DOHH2 (cell line): ENCODE results near the gene ARPC2.

Experiments used
- H3F3A ChIP-seq: fragments of 200-600 bp; sonication (generic), shearing (Covaris generic); 2 replicates; pipeline ENCODE4 v1.6.0; 2016; ENCODE audit warnings: antibody characterized with exemption, mild to moderate bottlenecking; ENCODE audit not compliant: control insufficient read depth, insufficient read depth
- H3K27ac ChIP-seq: fragments of 200-600 bp; sonication (generic); 2 replicates; pipeline ENCODE4 v1.5.1; 2014; ENCODE audit warnings: low read depth, mild to moderate bottlenecking, low read length, moderate library complexity
- H3K27me3 ChIP-seq: fragments of 200-600 bp; sonication (generic); 2 replicates; pipeline ENCODE4 v1.6.1; 2014; ENCODE audit warnings: mild to moderate bottlenecking, low read length, mixed read lengths; ENCODE audit not compliant: control insufficient read depth
- H3K36me3 ChIP-seq: fragments of 200-600 bp; sonication (generic); 2 replicates; pipeline ENCODE4 v1.6.1; 2014; ENCODE audit warnings: mild to moderate bottlenecking, low read length, moderate library complexity, mixed read lengths; ENCODE audit not compliant: control insufficient read depth
- H3K4me1 ChIP-seq: fragments of 200-600 bp; sonication (generic); 2 replicates; pipeline ENCODE4 v1.6.1; 2014; ENCODE audit warnings: mild to moderate bottlenecking, low read length, mixed read lengths; ENCODE audit not compliant: control insufficient read depth
- H3K4me2 ChIP-seq: fragments of 200-600 bp; sonication (generic); 2 replicates; pipeline ENCODE4 v1.6.0; 2014; ENCODE audit warnings: mild to moderate bottlenecking, low read length, moderate library complexity
- H3K4me3 ChIP-seq: fragments of 200-600 bp; sonication (generic); 2 replicates; pipeline ENCODE4 v1.5.1; 2014; ENCODE audit warnings: mild to moderate bottlenecking, low read length, mixed read lengths
- H3K79me2 ChIP-seq: fragments of 200-600 bp; sonication (generic); 2 replicates; pipeline ENCODE4 v1.6.1; 2014; ENCODE audit warnings: mild to moderate bottlenecking, low read length, mixed read lengths; ENCODE audit not compliant: control insufficient read depth
- H3K9me2 ChIP-seq: fragments of 200-600 bp; sonication (generic); replicated peaks from 2 replicates; pipeline ENCODE4 v1.6.1; 2014; ENCODE audit warnings: mild to moderate bottlenecking, low read length, mixed read lengths; ENCODE audit not compliant: control insufficient read depth
- H3K9me3 ChIP-seq: fragments of 200-600 bp; sonication (generic); 2 replicates; pipeline ENCODE4 v1.6.1; 2014; ENCODE audit warnings: antibody characterized with exemption, low read length, mixed read lengths; ENCODE audit not compliant: control insufficient read depth, insufficient read depth
- H4K20me1 ChIP-seq: fragments of 200-600 bp; sonication (generic); 2 replicates; pipeline ENCODE4 v1.6.0; 2014; ENCODE audit warnings: low read depth, mild to moderate bottlenecking, antibody characterized with exemption, low read length, moderate library complexity; ENCODE audit not compliant: control insufficient read depth, insufficient read depth
- EZH2phosphoT487 ChIP-seq: fragments of 200-600 bp; sonication (generic); IDR thresholded peaks from 2 replicates; pipeline ENCODE4 v1.6.1; 2017; ENCODE audit warnings: borderline replicate concordance, mild to moderate bottlenecking, antibody characterized with exemption, low read length, moderate library complexity, mixed read lengths
- TF ChIP-seq, protein P1 (sequence below): fragments of 200-600 bp; sonication (generic); IDR thresholded peaks from one replicate; pipeline ENCODE4 v1.5.1; 2014; ENCODE audit warnings: antibody characterized with exemption, mild to moderate bottlenecking, low read depth, low read length; ENCODE audit not compliant: poor library complexity, severe bottlenecking

The ARPC2 gene

GRCh38 chr2:218224186-218224585, 7.2 kb downstream of the ARPC2 start:
- peaks cover 95% of the 10 kb centered on the region for H3K4me1 ChIP-seq
- no peak overlapping the region for H3K27ac ChIP-seq
- TF ChIP-seq, protein P1, sequence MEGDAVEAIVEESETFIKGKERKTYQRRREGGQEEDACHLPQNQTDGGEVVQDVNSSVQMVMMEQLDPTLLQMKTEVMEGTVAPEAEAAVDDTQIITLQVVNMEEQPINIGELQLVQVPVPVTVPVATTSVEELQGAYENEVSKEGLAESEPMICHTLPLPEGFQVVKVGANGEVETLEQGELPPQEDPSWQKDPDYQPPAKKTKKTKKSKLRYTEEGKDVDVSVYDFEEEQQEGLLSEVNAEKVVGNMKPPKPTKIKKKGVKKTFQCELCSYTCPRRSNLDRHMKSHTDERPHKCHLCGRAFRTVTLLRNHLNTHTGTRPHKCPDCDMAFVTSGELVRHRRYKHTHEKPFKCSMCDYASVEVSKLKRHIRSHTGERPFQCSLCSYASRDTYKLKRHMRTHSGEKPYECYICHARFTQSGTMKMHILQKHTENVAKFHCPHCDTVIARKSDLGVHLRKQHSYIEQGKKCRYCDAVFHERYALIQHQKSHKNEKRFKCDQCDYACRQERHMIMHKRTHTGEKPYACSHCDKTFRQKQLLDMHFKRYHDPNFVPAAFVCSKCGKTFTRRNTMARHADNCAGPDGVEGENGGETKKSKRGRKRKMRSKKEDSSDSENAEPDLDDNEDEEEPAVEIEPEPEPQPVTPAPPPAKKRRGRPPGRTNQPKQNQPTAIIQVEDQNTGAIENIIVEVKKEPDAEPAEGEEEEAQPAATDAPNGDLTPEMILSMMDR = no peak
- TF ChIP-seq EZH2phosphoT487 = no peak
- no peak overlapping the region for H3K4me3 ChIP-seq
- H3K9me3 ChIP-seq = no peaks in the 10 kb centered on the region
- peaks cover 9% of the 10 kb centered on the region for H3F3A ChIP-seq
- peaks cover 95% of the 10 kb centered on the region for H3K79me2 ChIP-seq
- H3K27me3 ChIP-seq = no peaks in the 10 kb centered on the region
- H3K4me2 ChIP-seq = peak overlapping the region; percentile 4; the same call in 1 of the 2 replicates
- H3K36me3 ChIP-seq = peaks cover 98% of the 10 kb centered on the region
- H3K9me2 ChIP-seq = no peaks in the 10 kb centered on the region
- peaks cover 58% of the 10 kb centered on the region for H4K20me1 ChIP-seq

GRCh38 chr2:218226903-218227302, 9.9 kb downstream of the ARPC2 start:
- Histone ChIP-seq H3K9me3 (no peaks in the 10 kb centered on the region), H3K9me2 (no peaks in the 10 kb centered on the region), H3K27ac (no peak overlapping the region), H3F3A (peaks cover 12% of the 10 kb centered on the region), H3K4me2 (peak overlapping the region; percentile 5; the same call in 1 of the 2 replicates), H3K4me1 (peaks cover 83% of the 10 kb centered on the region), H3K36me3 (peaks cover 97% of the 10 kb centered on the region), H3K4me3 (no peak overlapping the region), H3K79me2 (peaks cover 92% of the 10 kb centered on the region), H3K27me3 (no peaks in the 10 kb centered on the region), H4K20me1 (peaks cover 38% of the 10 kb centered on the region)
- TF ChIP-seq, protein P1 = no peak
- TF ChIP-seq EZH2phosphoT487 = no peak

DNA sequence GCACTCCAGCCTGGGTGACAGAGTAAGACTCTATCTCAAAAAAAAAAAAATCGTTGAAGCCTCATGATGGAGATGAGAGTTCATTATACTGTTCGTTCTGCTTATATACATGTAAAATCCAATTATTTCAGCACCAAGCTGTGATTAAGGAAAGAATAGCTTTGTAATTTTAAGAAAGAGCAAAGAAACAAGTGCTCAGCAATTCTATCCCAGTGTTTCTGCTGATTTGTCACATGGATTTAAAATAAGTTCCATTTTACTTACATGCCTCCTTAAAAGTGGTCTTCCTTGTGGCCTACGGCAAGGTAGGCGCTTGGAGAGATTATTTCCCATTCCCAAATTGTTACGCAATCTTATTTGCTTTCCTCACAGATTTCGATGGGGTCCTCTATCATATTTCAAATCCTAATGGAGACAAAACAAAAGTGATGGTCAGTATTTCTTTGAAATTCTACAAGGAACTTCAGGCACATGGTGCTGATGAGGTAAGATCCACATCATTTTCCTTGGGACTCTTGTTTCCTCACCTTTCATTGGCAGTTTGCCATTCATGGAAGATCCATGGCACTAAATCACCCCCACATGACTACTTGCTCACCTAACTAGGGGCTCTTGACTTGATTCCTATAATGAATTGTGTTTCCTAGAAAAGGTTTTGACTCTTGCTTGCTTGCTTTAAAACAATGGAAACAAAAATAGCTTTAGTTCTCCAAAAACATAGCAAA, 11.5 kb downstream of the ARPC2 start:
- Histone ChIP-seq H3K79me2 (peaks cover 80% of the 10 kb centered on the region), H3K9me2 (no peaks in the 10 kb centered on the region), H4K20me1 (peaks cover 25% of the 10 kb centered on the region), H3K27ac (peak overlapping the region; percentile 37), H3K27me3 (no peaks in the 10 kb centered on the region), H3F3A (peaks cover 12% of the 10 kb centered on the region), H3K9me3 (no peaks in the 10 kb centered on the region), H3K4me1 (peaks cover 67% of the 10 kb centered on the region), H3K36me3 (peaks cover 90% of the 10 kb centered on the region), H3K4me2 (peak overlapping the region; percentile 36), H3K4me3 (peak overlapping the region; percentile 7; the same call in 1 of the 2 replicates)
- TF ChIP-seq EZH2phosphoT487 = no peak

DNA sequence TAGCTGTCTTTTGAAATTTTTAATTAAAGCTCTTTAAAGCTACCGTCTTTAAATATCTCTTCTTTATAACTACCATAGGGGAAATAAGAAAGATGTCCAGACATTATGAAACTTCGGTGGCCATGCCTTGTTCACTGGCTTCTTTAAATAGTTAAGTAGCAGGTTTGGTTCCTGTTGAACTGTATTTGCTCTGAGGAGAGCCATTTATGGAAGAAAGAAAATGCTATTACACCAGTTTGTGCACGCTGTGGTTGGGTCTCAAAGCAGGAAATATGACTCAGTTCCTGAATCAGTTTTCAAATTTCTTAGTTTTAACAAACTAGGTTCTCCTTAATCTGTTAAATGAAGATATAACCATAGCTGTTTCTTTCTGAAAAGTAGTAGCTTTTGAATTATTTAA, 12.2 kb downstream of the ARPC2 start:
- TF ChIP-seq EZH2phosphoT487 = no peak
- TF ChIP-seq, protein P1 = no peak
- Histone ChIP-seq H3K4me1 (peaks cover 60% of the 10 kb centered on the region), H3K4me3 (no peak overlapping the region; the same call in 1 of the 2 replicates), H3K36me3 (peaks cover 90% of the 10 kb centered on the region), H3K27me3 (no peaks in the 10 kb centered on the region), H3K27ac (peak overlapping the region; percentile 37), H3F3A (peaks cover 12% of the 10 kb centered on the region), H3K4me2 (peak overlapping the region; percentile 36), H4K20me1 (peaks cover 18% of the 10 kb centered on the region), H3K9me3 (no peaks in the 10 kb centered on the region), H3K9me2 (no peaks in the 10 kb centered on the region), H3K79me2 (peaks cover 76% of the 10 kb centered on the region)
